SK-N-SH (cell line): ENCODE measurements around the gene WFDC10A. TPM values are rescaled to one million over a fixed set of nuclear protein-coding genes. Genes with fewer than 3 reads are reported as not detected.
A peak's percentile ranks its signal among the peaks of the same experiment; 100 is the strongest.

Experiments
- CTCF ChIA-PET: fragments of 300-600, 350-600 bp; formaldehyde crosslinking; extraction: SDS; loops from one replicate; lab custom pipeline; 2021; lab: Yijun Ruan, JAX
- POLR2A ChIA-PET: fragments of 350-600 bp; sonication (Branson Sonifier 250); formaldehyde crosslinking; extraction: SDS; loops from one replicate; lab custom pipeline; 2020; ENCODE audit warnings: antibody characterized with exemption, inconsistent platforms; lab: Yijun Ruan, JAX
- DNase-seq: peaks from one replicate; pipeline ENCODE4 v3.0.0; 2012
- H2AFZ ChIP-seq: fragments of 200-600 bp; sonication (generic); 2 replicates; pipeline ENCODE4 v1.8.1; 2016; ENCODE audit warnings: antibody characterized with exemption, mild to moderate bottlenecking, low read depth
- H3F3A ChIP-seq: fragments of 200-600 bp; sonication (generic); replicated peaks from 2 replicates; pipeline ENCODE3; 2016; ENCODE audit warnings: antibody characterized with exemption, mild to moderate bottlenecking; ENCODE audit not compliant: insufficient read depth
- H3K27ac ChIP-seq, 2 experiments: fragments of 200-500 bp in 1 of 2; fragments of 200-600 bp in 1 of 2; sonication (Bioruptor generic) in 1 of 2; sonication (generic), shearing (Covaris generic) in 1 of 2; 2 replicates each; pipeline versions ENCODE4 v1.5.1 to v1.6.1; 2014 to 2016; ENCODE audit warnings: low read depth in 2 of 2, inconsistent platforms in 1 of 2, low read length in 1 of 2, mild to moderate bottlenecking in 1 of 2, mixed read lengths in 1 of 2
- H3K27me3 ChIP-seq: fragments of 200-600 bp; sonication (generic), shearing (Covaris generic); 2 replicates; pipeline ENCODE4 v1.6.1; 2016; ENCODE audit warnings: mixed run types; ENCODE audit not compliant: insufficient read depth
- H3K36me3 ChIP-seq, 2 experiments: fragments of 200-500 bp in 1 of 2; fragments of 200-600 bp in 1 of 2; sonication (Bioruptor generic) in 1 of 2; sonication (generic) in 1 of 2; replicated peaks in 1 of 2; 2 replicates each; pipeline versions ENCODE3 to v1.5.1; 2014 to 2016; ENCODE audit warnings: low read length in 1 of 2, mild to moderate bottlenecking in 1 of 2; ENCODE audit not compliant: insufficient read depth in 2 of 2, control insufficient read depth in 1 of 2
- H3K4me1 ChIP-seq, 2 experiments: fragments of 200-500 bp in 1 of 2; fragments of 200-600 bp in 1 of 2; sonication (Bioruptor generic) in 1 of 2; sonication (generic), shearing (Covaris generic) in 1 of 2; 2 replicates each; pipeline versions ENCODE4 v1.5.1 to v1.6.1; 2014 to 2016; ENCODE audit warnings: low read depth in 1 of 2, low read length in 1 of 2, mixed run types in 1 of 2; ENCODE audit not compliant: insufficient read depth in 2 of 2, control insufficient read depth in 1 of 2
- H3K4me2 ChIP-seq: fragments of 200-600 bp; sonication (generic), shearing (Covaris generic); 2 replicates; pipeline ENCODE4 v1.6.1; 2017; ENCODE audit warnings: mixed run types
- H3K4me3 ChIP-seq, 2 experiments: fragments of 200-500 bp in 1 of 2; fragments of 200-600 bp in 1 of 2; sonication (Bioruptor generic) in 1 of 2; sonication (generic), shearing (Covaris generic) in 1 of 2; 2 replicates each; pipeline versions ENCODE4 v1.5.1 to v1.8.1; 2014 to 2016; ENCODE audit warnings: low read depth in 2 of 2, inconsistent platforms in 1 of 2, low read length in 1 of 2, mild to moderate bottlenecking in 1 of 2, mixed read lengths in 1 of 2, moderate library complexity in 1 of 2
- H3K79me2 ChIP-seq: fragments of 200-600 bp; sonication (generic); 2 replicates; pipeline ENCODE4 v1.8.1; 2017; ENCODE audit warnings: mild to moderate bottlenecking; ENCODE audit not compliant: insufficient read depth
- H3K9ac ChIP-seq: fragments of 200-600 bp; sonication (generic); 2 replicates; pipeline ENCODE4 v1.6.1; 2017; ENCODE audit warnings: mixed run types
- H3K9me2 ChIP-seq: fragments of 200-600 bp; sonication (generic); 2 replicates; pipeline ENCODE4 v1.6.1; 2017; ENCODE audit warnings: mixed run types
- H3K9me3 ChIP-seq: fragments of 200-600 bp; sonication (generic); 2 replicates; pipeline ENCODE4 v1.6.1; 2017; ENCODE audit warnings: mixed run types, mild to moderate bottlenecking, moderate library complexity
- H4K20me1 ChIP-seq: fragments of 200-600 bp; sonication (generic); 2 replicates; pipeline ENCODE4 v1.6.1; 2017; ENCODE audit warnings: mild to moderate bottlenecking, mixed run types; ENCODE audit not compliant: insufficient read depth
- CHD2 ChIP-seq: fragments of 150-350 bp; IDR thresholded peaks from 2 replicates; pipeline ENCODE4 v1.6.1; 2018; ENCODE audit warnings: low read length; ENCODE audit not compliant: partially characterized antibody
- CTCF ChIP-seq: fragments of 200-600 bp; sonication (generic); IDR thresholded peaks from 2 replicates; pipeline ENCODE4 v1.6.1; 2017; ENCODE audit warnings: antibody characterized with exemption, mild to moderate bottlenecking, moderate library complexity
- EP300 ChIP-seq, 2 experiments: IDR thresholded peaks; 2 replicates each; pipeline versions ENCODE4 v1.4.0 to v1.6.1; 2012; ENCODE audit warnings: borderline replicate concordance in 1 of 2, low read depth in 1 of 2, low read length in 1 of 2
- FOSL2 ChIP-seq: IDR thresholded peaks from 2 replicates; pipeline ENCODE4 v1.4.0; 2012; ENCODE audit warnings: low read depth, mild to moderate bottlenecking, moderate library complexity, borderline replicate concordance
- FOXM1 ChIP-seq: IDR thresholded peaks from 2 replicates; pipeline ENCODE4 v1.4.0; 2012; ENCODE audit warnings: low read depth, mild to moderate bottlenecking
- GABPA ChIP-seq: IDR thresholded peaks from 2 replicates; pipeline ENCODE4 v1.4.0; 2012; ENCODE audit warnings: low read depth, mild to moderate bottlenecking
- MAX ChIP-seq: IDR thresholded peaks from 2 replicates; pipeline ENCODE4 v1.4.0; 2012; ENCODE audit warnings: low read depth
- NFIC ChIP-seq: IDR thresholded peaks from 2 replicates; pipeline ENCODE4 v1.4.0; 2012; ENCODE audit warnings: borderline replicate concordance
- NRF1 ChIP-seq: IDR thresholded peaks from 2 replicates; pipeline ENCODE4 v1.6.1; 2012; ENCODE audit warnings: low read depth, mild to moderate bottlenecking, low read length
- PBX3 ChIP-seq: IDR thresholded peaks from 2 replicates; pipeline ENCODE4; 2012
- POLR2AphosphoS5 ChIP-seq: IDR thresholded peaks from 2 replicates; pipeline ENCODE4 v1.6.1; 2012; ENCODE audit warnings: low read depth, low read length
- RAD21 ChIP-seq: IDR thresholded peaks from 2 replicates; pipeline ENCODE4 v1.6.1; 2012; ENCODE audit warnings: mild to moderate bottlenecking, low read length
- RXRA ChIP-seq: IDR thresholded peaks from 2 replicates; pipeline ENCODE4 v1.4.0; 2012; ENCODE audit warnings: low read depth, mild to moderate bottlenecking, borderline replicate concordance
- SIN3A ChIP-seq: IDR thresholded peaks from 2 replicates; pipeline ENCODE4 v1.6.1; 2012; ENCODE audit warnings: low read depth, mild to moderate bottlenecking, low read length, moderate library complexity, borderline replicate concordance
- SMC3 ChIP-seq: IDR thresholded peaks from 2 replicates; pipeline ENCODE4 v1.6.1; 2012; ENCODE audit warnings: low read depth, low read length, improper control_type of control experiment
- TAF1 ChIP-seq: IDR thresholded peaks from 2 replicates; pipeline ENCODE4 v1.6.1; 2012; ENCODE audit warnings: low read depth, mild to moderate bottlenecking, low read length, moderate library complexity, borderline replicate concordance
- TCF12 ChIP-seq: IDR thresholded peaks from 2 replicates; pipeline ENCODE4 v1.4.0; 2012
- TEAD4 ChIP-seq: IDR thresholded peaks from 2 replicates; pipeline ENCODE4 v1.4.0; 2012; ENCODE audit warnings: mild to moderate bottlenecking, borderline replicate concordance; ENCODE audit not compliant: insufficient read depth
- YY1 ChIP-seq: IDR thresholded peaks from 2 replicates; pipeline ENCODE4 v1.4.0; 2012; ENCODE audit warnings: low read depth, mild to moderate bottlenecking
- WGBS: methylation state at CpG from one replicate; pipeline ENCODE4 v1.1.6; 2017; ENCODE audit warnings: low lambda C conversion rate; 5-methylcytosine and 5-hydroxymethylcytosine counted together
- polyA plus RNA-seq, 3 experiments: library from polyadenylated mRNA; depleted of rRNA; stranded (reverse); fragments of >200 nt; gene quantifications; 2 replicates each; pipeline ENCODE4 v1.2.3, GENCODE V29; 2012
- TF ChIP-seq, protein P1 (sequence below): fragments of 150-350 bp; IDR thresholded peaks from 2 replicates; pipeline ENCODE4 v1.6.1; 2016; ENCODE audit warnings: mild to moderate bottlenecking, low read depth, low read length
- TF ChIP-seq, protein P2 (sequence below): fragments of 150-350 bp; IDR thresholded peaks from 2 replicates; pipeline ENCODE4 v1.6.1; 2017; ENCODE audit warnings: antibody characterized with exemption, low read length, low read depth, borderline replicate concordance

Gene WFDC10A
- not detected in 2 replicates for polyA plus RNA-seq (2012; rRNA removed)
- not detected in 2 replicates for polyA plus RNA-seq (2012; cell fraction: cytosol; rRNA removed)
- not detected in 2 replicates for polyA plus RNA-seq (2012; cell fraction: nucleus; rRNA removed)

DNA sequence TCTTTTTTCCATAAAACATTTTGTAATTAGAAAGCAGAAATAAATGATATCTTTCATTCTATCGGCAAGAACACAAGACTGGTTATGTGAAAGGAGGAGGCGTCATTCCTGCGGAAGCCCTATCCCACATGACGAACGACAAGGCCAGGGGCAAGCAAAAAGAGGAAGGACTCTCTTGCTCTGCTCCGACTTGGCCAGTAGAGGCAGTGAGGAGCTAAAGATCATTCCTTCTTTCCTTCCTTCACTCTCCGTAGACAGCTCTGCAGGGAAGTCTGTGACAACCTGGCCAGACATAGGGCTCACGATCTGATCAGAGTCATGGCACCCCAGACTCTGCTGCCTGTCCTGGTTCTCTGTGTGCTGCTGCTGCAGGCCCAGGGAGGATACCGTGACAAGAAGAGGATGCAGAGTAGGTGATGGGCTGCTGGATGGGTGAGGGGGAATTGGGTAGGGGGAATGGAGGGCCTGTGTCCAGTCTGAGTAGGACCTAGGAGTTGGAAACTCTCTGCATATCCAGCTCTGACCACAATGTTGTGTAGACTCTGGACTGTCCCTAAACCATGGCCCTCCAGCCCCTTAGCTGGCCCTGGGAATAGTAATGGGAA, at the start of gene WFDC10A:
WFDC10A (plus strand) TSS at position 244 of the 605 bp plus-strand sequence; CDS start at position 319, 75 bp downstream.
- no peaks in the 10 kb centered on the region for H3K9me3 ChIP-seq
- no peak within 1 kb of the TSS; a peak in 1 of 4 replicates for H3K4me3 ChIP-seq
- peak; percentile 41 for DNase-seq
- H4K20me1 ChIP-seq = no peaks in the 10 kb centered on the region
- WGBS = 6% methylated on average over 8 of the region's 9 CpGs
- no peaks in the 10 kb centered on the region for H3K79me2 ChIP-seq
- H3F3A ChIP-seq = no peaks in the 10 kb centered on the region
- no peak for TF ChIP-seq TCF12
- no peak for TF ChIP-seq FOSL2
- TF ChIP-seq, protein P1, sequence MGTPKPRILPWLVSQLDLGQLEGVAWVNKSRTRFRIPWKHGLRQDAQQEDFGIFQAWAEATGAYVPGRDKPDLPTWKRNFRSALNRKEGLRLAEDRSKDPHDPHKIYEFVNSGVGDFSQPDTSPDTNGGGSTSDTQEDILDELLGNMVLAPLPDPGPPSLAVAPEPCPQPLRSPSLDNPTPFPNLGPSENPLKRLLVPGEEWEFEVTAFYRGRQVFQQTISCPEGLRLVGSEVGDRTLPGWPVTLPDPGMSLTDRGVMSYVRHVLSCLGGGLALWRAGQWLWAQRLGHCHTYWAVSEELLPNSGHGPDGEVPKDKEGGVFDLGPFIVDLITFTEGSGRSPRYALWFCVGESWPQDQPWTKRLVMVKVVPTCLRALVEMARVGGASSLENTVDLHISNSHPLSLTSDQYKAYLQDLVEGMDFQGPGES = no peak
- TF ChIP-seq CTCF = peak; percentile 69
- TF ChIP-seq SIN3A = no peak
- peak; percentile 44 for TF ChIP-seq RAD21
- no peak within 1 kb of the TSS for H3K27ac ChIP-seq
- H2AFZ ChIP-seq = no peak within 1 kb of the TSS
- no peak within 1 kb of the TSS for H3K4me2 ChIP-seq
- ChIA-PET POLR2A (no interaction called here), CTCF (interaction anchor here (0.5 to 4.2 kb wide), 14 partner anchors 9 to 310 kb away, joined by 3 to 21 read pairs (median 4); partner anchors contain the start of gene WFDC11)
- no peaks in the 10 kb centered on the region for H3K27me3 ChIP-seq
- H3K4me1 ChIP-seq = no peaks in the 10 kb centered on the region; a peak in 1 of 4 replicates
- no peak within 1 kb of the TSS for H3K9ac ChIP-seq
- no peaks in the 10 kb centered on the region for H3K36me3 ChIP-seq
- H3K9me2 ChIP-seq = no peaks in the 10 kb centered on the region

GRCh38 chr20:45581702-45582101, 47.8 kb upstream of the WFDC10A start:
- Histone ChIP-seq H3K27ac (no peak overlapping the region), H3K4me3 (no peak overlapping the region), H3K9ac (no peak overlapping the region), H3K4me1 (no peaks in the 10 kb centered on the region), H3K36me3 (no peaks in the 10 kb centered on the region), H3K9me3 (no peaks in the 10 kb centered on the region), H3F3A (no peaks in the 10 kb centered on the region), H3K4me2 (no peak overlapping the region), H3K27me3 (peaks cover 26% of the 10 kb centered on the region; the same call in 1 of the 2 replicates), H4K20me1 (no peaks in the 10 kb centered on the region), H2AFZ (no peak overlapping the region), H3K9me2 (no peaks in the 10 kb centered on the region), H3K79me2 (no peaks in the 10 kb centered on the region)
- ChIA-PET CTCF (no interaction called here), POLR2A (no interaction called here)
- DNase-seq = no peak
- TF ChIP-seq, protein P2, sequence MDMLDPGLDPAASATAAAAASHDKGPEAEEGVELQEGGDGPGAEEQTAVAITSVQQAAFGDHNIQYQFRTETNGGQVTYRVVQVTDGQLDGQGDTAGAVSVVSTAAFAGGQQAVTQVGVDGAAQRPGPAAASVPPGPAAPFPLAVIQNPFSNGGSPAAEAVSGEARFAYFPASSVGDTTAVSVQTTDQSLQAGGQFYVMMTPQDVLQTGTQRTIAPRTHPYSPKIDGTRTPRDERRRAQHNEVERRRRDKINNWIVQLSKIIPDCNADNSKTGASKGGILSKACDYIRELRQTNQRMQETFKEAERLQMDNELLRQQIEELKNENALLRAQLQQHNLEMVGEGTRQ = no peak
- TF ChIP-seq, protein P1 = no peak
- no peak for TF ChIP-seq CHD2
- TF ChIP-seq NRF1 = no peak
- TF ChIP-seq GABPA = no peak
- TF ChIP-seq SMC3 = no peak
- TF ChIP-seq FOSL2 = no peak
- TF ChIP-seq MAX = no peak
- no peak for TF ChIP-seq RAD21
- TF ChIP-seq YY1 = no peak
- no peak for TF ChIP-seq POLR2AphosphoS5
- TF ChIP-seq PBX3 = no peak
- no peak for TF ChIP-seq FOXM1
- TF ChIP-seq TCF12 = no peak
- TF ChIP-seq TEAD4 = no peak
- TF ChIP-seq EP300 (IDR thresholded peaks at IDR 0.05; ENCODE audit: borderline replicate concordance in 1 of 2, low read depth in 1 of 2, low read length in 1 of 2) = no peak
- no peak for TF ChIP-seq RXRA
- TF ChIP-seq TAF1 = no peak
- TF ChIP-seq NFIC = no peak
